HCT116 (cell line): ENCODE data around the gene CREBBP. TPM values are rescaled to one million over a fixed set of nuclear protein-coding genes. Genes with fewer than 3 reads are reported as not detected.

Experiments used
- ATAC-seq: fragments of 200-7000 bp; cut with Tn5 transposase; 2 replicates; pipeline ENCODE4 v1.9.1; 2020; ENCODE audit warnings: mild to moderate bottlenecking, moderate library complexity
- BruUV-seq: library from RNA; stranded (reverse); fragments of 400-500 nt; replicated peaks from 2 replicates; lab custom pipeline; 2021; lab: Mats Ljungman, UMichigan
- CTCF ChIA-PET: fragments of 300-600 bp; sonication (Branson Sonifier 250); formaldehyde crosslinking; loops from one replicate; lab custom pipeline; 2021; ENCODE audit warnings: antibody characterized with exemption; lab: Charles Lee
- POLR2A ChIA-PET: fragments of 300-600, 350-600 bp; sonication (Branson Sonifier 250); formaldehyde crosslinking; loops from one replicate; lab custom pipeline; 2021; ENCODE audit warnings: antibody characterized with exemption; lab: Charles Lee
- RAD21 ChIA-PET, 2 experiments: fragments of 300-600 bp; sonication (Branson Sonifier 250); formaldehyde crosslinking; loops; one replicate each; lab custom pipeline; 2023; ENCODE audit warnings: low total read pairs in 2 of 2; ENCODE audit not compliant: uncharacterized antibody in 2 of 2, unreplicated experiment in 2 of 2, low non-redundant PET in 1 of 2; lab: Charles Lee
- DNase-seq: peaks from one replicate; pipeline ENCODE4 v3.0.0-alpha.2; 2010; ENCODE audit warnings: low read depth, low spot score
- H2AFZ ChIP-seq: fragments of 200-600 bp; shearing (Covaris generic), sonication (generic); 2 replicates; pipeline ENCODE4 v1.6.1; 2017; ENCODE audit warnings: low read depth, mixed run types, mixed read lengths, antibody characterized with exemption, low read length; ENCODE audit not compliant: poor library complexity, severe bottlenecking
- H3K27ac ChIP-seq: 2 replicates; pipeline ENCODE4 v1.5.1; 2012; ENCODE audit warnings: low read depth, low read length
- H3K27me3 ChIP-seq: fragments of 200-600 bp; sonication (generic); 2 replicates; pipeline ENCODE4 v1.6.1; 2016; ENCODE audit warnings: mixed run types, low read length, mixed read lengths; ENCODE audit not compliant: insufficient read depth
- H3K36me3 ChIP-seq, 2 experiments: fragments of 200-500 bp in 1 of 2; fragments of 200-600 bp in 1 of 2; sonication (Bioruptor generic) in 1 of 2; sonication (generic) in 1 of 2; 2 replicates each; pipeline versions ENCODE4 v1.5.1 to v1.6.1; 2014 to 2016; ENCODE audit warnings: low read length in 2 of 2, inconsistent platforms in 1 of 2, mixed read lengths in 1 of 2, mixed run types in 1 of 2; ENCODE audit not compliant: insufficient read depth in 2 of 2, control insufficient read depth in 1 of 2
- H3K4me1 ChIP-seq, 2 experiments: fragments of 200-600 bp in 1 of 2; sonication (generic) in 1 of 2; 2 replicates each; pipeline versions ENCODE4 v1.5.1 to v1.6.1; 2012 to 2017; ENCODE audit warnings: low read length in 2 of 2, inconsistent platforms in 1 of 2, mild to moderate bottlenecking in 1 of 2, mixed read lengths in 1 of 2, mixed run types in 1 of 2, moderate library complexity in 1 of 2; ENCODE audit not compliant: insufficient read depth in 2 of 2, control insufficient read depth in 1 of 2
- H3K4me2 ChIP-seq: fragments of 200-600 bp; sonication (generic); 2 replicates; pipeline ENCODE4 v1.6.1; 2017; ENCODE audit warnings: mixed run types, low read length, mixed read lengths
- H3K4me3 ChIP-seq, 2 experiments: fragments of 200-600 bp in 1 of 2; sonication (generic) in 1 of 2; replicated peaks in 1 of 2; 2 replicates each; pipeline ENCODE4 v1.5.1; 2011 to 2016; ENCODE audit warnings: low read length in 2 of 2, control low read depth in 1 of 2, low read depth in 1 of 2, mild to moderate bottlenecking in 1 of 2, mixed read lengths in 1 of 2, mixed run types in 1 of 2
- H3K79me2 ChIP-seq: fragments of 200-600 bp; sonication (generic); 2 replicates; pipeline ENCODE4 v1.6.1; 2017; ENCODE audit warnings: mild to moderate bottlenecking, mixed run types, low read length, moderate library complexity, mixed read lengths; ENCODE audit not compliant: insufficient read depth
- H3K9ac ChIP-seq: fragments of 200-600 bp; sonication (generic); 2 replicates; pipeline ENCODE4 v1.6.1; 2016; ENCODE audit warnings: low read length, mixed read lengths
- H3K9me2 ChIP-seq: fragments of 200-600 bp; sonication (generic), shearing (Covaris generic); 2 replicates; pipeline ENCODE4 v1.6.1; 2017; ENCODE audit warnings: mixed run types, mild to moderate bottlenecking, moderate library complexity; ENCODE audit not compliant: insufficient read depth
- H3K9me3 ChIP-seq, 2 experiments: fragments of 200-500 bp in 1 of 2; fragments of 200-600 bp in 1 of 2; sonication (Bioruptor generic) in 1 of 2; sonication (generic) in 1 of 2; 2 replicates each; pipeline ENCODE4 v1.6.1; 2014 to 2017; ENCODE audit warnings: low read length in 2 of 2, mixed read lengths in 2 of 2, inconsistent platforms in 1 of 2, low read depth in 1 of 2, mild to moderate bottlenecking in 1 of 2, mixed run types in 1 of 2, moderate library complexity in 1 of 2; ENCODE audit not compliant: control insufficient read depth in 1 of 2, insufficient read depth in 1 of 2
- H4K20me1 ChIP-seq: fragments of 200-600 bp; sonication (generic), shearing (Covaris generic); 2 replicates; pipeline ENCODE4 v1.6.1; 2017; ENCODE audit warnings: mixed run types, mild to moderate bottlenecking, moderate library complexity; ENCODE audit not compliant: insufficient read depth
- CBX3 ChIP-seq: IDR thresholded peaks from 2 replicates; pipeline ENCODE4 v1.6.1; 2012; ENCODE audit warnings: low read depth
- CEBPB ChIP-seq: IDR thresholded peaks from 2 replicates; pipeline ENCODE4 v1.6.1; 2012; ENCODE audit warnings: low read depth
- CTCF ChIP-seq, 3 experiments: fragments of 200-600 bp in 1 of 3; sonication (generic) in 1 of 3; IDR thresholded peaks in 2 of 3; conservative IDR thresholded peaks in 1 of 3; 2 replicates each; pipeline ENCODE4 v1.5.1; 2012 to 2017; ENCODE audit warnings: low read depth in 2 of 3, low read length in 2 of 3, antibody characterized with exemption in 1 of 3, borderline replicate concordance in 1 of 3, control low read depth in 1 of 3, mild to moderate bottlenecking in 1 of 3, mixed read lengths in 1 of 3, mixed run types in 1 of 3, moderate library complexity in 1 of 3; ENCODE audit not compliant: insufficient read depth in 1 of 3
- EGR1 ChIP-seq: IDR thresholded peaks from 2 replicates; pipeline ENCODE4 v1.6.1; 2012; ENCODE audit warnings: low read depth
- ELF1 ChIP-seq: IDR thresholded peaks from 2 replicates; pipeline ENCODE4 v1.6.1; 2012; ENCODE audit warnings: low read depth, borderline replicate concordance
- EZH2 ChIP-seq: fragments of 200-600 bp; sonication (generic); IDR thresholded peaks from 2 replicates; pipeline ENCODE4 v1.6.1; 2017; ENCODE audit warnings: antibody characterized with exemption, mixed run types
- EZH2phosphoT487 ChIP-seq: fragments of 200-600 bp; IDR thresholded peaks from 2 replicates; pipeline ENCODE4 v1.6.1; 2018; ENCODE audit warnings: antibody characterized with exemption, borderline replicate concordance
- FOSL1 ChIP-seq: IDR thresholded peaks from 2 replicates; pipeline ENCODE4 v1.6.1; 2012; ENCODE audit warnings: low read depth
- JUND ChIP-seq: IDR thresholded peaks from 2 replicates; pipeline ENCODE4 v1.6.1; 2012
- MAX ChIP-seq: IDR thresholded peaks from 2 replicates; pipeline ENCODE4 v1.6.1; 2012
- POLR2A ChIP-seq: IDR thresholded peaks from 2 replicates; pipeline ENCODE4 v1.7.0; 2011; ENCODE audit warnings: borderline replicate concordance; ENCODE audit not compliant: insufficient read depth, insufficient read length; ENCODE audit errors: extremely low read depth
- RAD21 ChIP-seq: IDR thresholded peaks from 2 replicates; pipeline ENCODE4 v1.6.1; 2012; ENCODE audit warnings: low read depth, mild to moderate bottlenecking
- SRF ChIP-seq: IDR thresholded peaks from 2 replicates; pipeline ENCODE4 v1.6.1; 2012; ENCODE audit warnings: low read depth
- TCF7L2 ChIP-seq: IDR thresholded peaks from 2 replicates; pipeline ENCODE4 v1.7.0; 2011; ENCODE audit warnings: borderline replicate concordance, inconsistent platforms; ENCODE audit not compliant: insufficient read depth, insufficient read length; ENCODE audit errors: extremely low read depth
- ZFX ChIP-seq: fragments of 450-650 bp; IDR thresholded peaks from 2 replicates; pipeline ENCODE4 v1.6.1; 2017
- ZNF274 ChIP-seq: fragments of 200-500 bp; sonication (Bioruptor generic); IDR thresholded peaks from 2 replicates; pipeline ENCODE4 v1.6.1; 2014; ENCODE audit warnings: mild to moderate bottlenecking, low read depth, low read length, inconsistent platforms
- intact Hi-C: fragments of 100-400 bp; cut with micrococcal nuclease; formaldehyde crosslinking; loops from 2 replicates; pipeline ENCODE4 v1.10.0; 2022
- total RNA-seq: library from RNA; stranded (reverse); gene quantifications from one replicate; pipeline ENCODE4 v1.2.1, GENCODE V29; 2021; ENCODE audit not compliant: unreplicated experiment
- TF ChIP-seq, protein P1 (sequence below): IDR thresholded peaks from 2 replicates; pipeline ENCODE4 v1.6.1; 2011; ENCODE audit warnings: mild to moderate bottlenecking, low read length, moderate library complexity; ENCODE audit not compliant: insufficient replicate concordance; ENCODE audit errors: extremely low read depth
- TF ChIP-seq, protein P2 (sequence below): IDR thresholded peaks from 2 replicates; pipeline ENCODE4 v1.6.1; 2012; ENCODE audit warnings: low read depth

CREBBP gene
- total RNA-seq, 1 experiment from 2014 or later: 42.7 TPM

DNA sequence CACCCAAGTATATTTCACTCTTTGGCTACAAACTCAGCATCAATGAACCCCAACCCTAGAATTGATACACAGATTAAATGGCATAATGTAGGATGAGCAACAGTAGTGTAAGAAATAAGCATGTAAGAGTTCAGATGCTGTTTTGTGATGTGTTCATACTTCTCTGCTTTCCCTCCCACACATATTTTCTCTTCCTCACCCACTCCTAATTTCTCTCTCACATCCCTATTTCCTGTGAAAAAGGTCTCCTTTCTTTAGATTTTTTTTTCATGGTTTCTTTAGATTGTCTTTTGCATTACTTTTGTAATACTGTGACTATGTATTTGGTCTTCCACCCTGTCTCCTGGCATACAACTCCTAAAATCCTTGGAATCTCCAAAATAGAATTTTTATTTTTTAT, 21.7 kb downstream of the CREBBP start:
- CTCF ChIA-PET: no interaction called here
- Histone ChIP-seq H3K36me3 (no peaks in the 10 kb centered on the region), H3K79me2 (peaks cover 100% of the 10 kb centered on the region), H3K27ac (no peak overlapping the region), H3K4me1 (peaks cover 2 to 4% of the 10 kb centered on the region in 2 experiments; a peak in 1 of 4 replicates), H3K27me3 (no peaks in the 10 kb centered on the region), H2AFZ (no peak overlapping the region), H4K20me1 (peaks cover 3% of the 10 kb centered on the region; the same call in 1 of the 2 replicates), H3K9ac (no peak overlapping the region), H3K4me3 (no peak overlapping the region), H3K9me3 (no peaks in the 10 kb centered on the region), H3K4me2 (no peak overlapping the region), H3K9me2 (no peaks in the 10 kb centered on the region)
- no peak for ATAC-seq
- TF ChIP-seq EGR1 (no peak), ZFX (no peak), POLR2A (no peak), ELF1 (no peak), RAD21 (no peak), MAX (no peak), EZH2phosphoT487 (no peak), ZNF274 (no peak), CBX3 (no peak), CEBPB (no peak), CTCF (IDR thresholded peaks at IDR 0.05 in 2 of 3, conservative IDR thresholded peaks at IDR 0.05 in 1 of 3; ENCODE audit: borderline replicate concordance in 1 of 3, insufficient read depth in 1 of 3, low read depth in 2 of 3, low read length in 2 of 3) (no peak), JUND (no peak), TCF7L2 (no peak), EZH2 (no peak), SRF (no peak), FOSL1 (no peak)
- TF ChIP-seq, protein P1, sequence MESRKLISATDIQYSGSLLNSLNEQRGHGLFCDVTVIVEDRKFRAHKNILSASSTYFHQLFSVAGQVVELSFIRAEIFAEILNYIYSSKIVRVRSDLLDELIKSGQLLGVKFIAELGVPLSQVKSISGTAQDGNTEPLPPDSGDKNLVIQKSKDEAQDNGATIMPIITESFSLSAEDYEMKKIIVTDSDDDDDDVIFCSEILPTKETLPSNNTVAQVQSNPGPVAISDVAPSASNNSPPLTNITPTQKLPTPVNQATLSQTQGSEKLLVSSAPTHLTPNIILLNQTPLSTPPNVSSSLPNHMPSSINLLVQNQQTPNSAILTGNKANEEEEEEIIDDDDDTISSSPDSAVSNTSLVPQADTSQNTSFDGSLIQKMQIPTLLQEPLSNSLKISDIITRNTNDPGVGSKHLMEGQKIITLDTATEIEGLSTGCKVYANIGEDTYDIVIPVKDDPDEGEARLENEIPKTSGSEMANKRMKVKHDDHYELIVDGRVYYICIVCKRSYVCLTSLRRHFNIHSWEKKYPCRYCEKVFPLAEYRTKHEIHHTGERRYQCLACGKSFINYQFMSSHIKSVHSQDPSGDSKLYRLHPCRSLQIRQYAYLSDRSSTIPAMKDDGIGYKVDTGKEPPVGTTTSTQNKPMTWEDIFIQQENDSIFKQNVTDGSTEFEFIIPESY: no peak
- TF ChIP-seq, protein P2, sequence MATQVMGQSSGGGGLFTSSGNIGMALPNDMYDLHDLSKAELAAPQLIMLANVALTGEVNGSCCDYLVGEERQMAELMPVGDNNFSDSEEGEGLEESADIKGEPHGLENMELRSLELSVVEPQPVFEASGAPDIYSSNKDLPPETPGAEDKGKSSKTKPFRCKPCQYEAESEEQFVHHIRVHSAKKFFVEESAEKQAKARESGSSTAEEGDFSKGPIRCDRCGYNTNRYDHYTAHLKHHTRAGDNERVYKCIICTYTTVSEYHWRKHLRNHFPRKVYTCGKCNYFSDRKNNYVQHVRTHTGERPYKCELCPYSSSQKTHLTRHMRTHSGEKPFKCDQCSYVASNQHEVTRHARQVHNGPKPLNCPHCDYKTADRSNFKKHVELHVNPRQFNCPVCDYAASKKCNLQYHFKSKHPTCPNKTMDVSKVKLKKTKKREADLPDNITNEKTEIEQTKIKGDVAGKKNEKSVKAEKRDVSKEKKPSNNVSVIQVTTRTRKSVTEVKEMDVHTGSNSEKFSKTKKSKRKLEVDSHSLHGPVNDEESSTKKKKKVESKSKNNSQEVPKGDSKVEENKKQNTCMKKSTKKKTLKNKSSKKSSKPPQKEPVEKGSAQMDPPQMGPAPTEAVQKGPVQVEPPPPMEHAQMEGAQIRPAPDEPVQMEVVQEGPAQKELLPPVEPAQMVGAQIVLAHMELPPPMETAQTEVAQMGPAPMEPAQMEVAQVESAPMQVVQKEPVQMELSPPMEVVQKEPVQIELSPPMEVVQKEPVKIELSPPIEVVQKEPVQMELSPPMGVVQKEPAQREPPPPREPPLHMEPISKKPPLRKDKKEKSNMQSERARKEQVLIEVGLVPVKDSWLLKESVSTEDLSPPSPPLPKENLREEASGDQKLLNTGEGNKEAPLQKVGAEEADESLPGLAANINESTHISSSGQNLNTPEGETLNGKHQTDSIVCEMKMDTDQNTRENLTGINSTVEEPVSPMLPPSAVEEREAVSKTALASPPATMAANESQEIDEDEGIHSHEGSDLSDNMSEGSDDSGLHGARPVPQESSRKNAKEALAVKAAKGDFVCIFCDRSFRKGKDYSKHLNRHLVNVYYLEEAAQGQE: no peak
- RAD21 ChIA-PET: no interaction called here
- POLR2A ChIA-PET: no interaction called here
- BruUV-seq: no TSS peak
- no peak for DNase-seq
- intact Hi-C loops: no loop called here
